Measurements from ENCODE around the gene CCDC195. TPM values are rescaled to one million over a fixed set of nuclear protein-coding genes. Genes with fewer than 3 reads are reported as not detected.

Gene CCDC195
- total and polyA plus RNA-seq, 12 donors, result not detected

GRCh38 chr2:224671731-224672130, 44.4 kb downstream of the CCDC195 start:
- Histone ChIP-seq H3K27me3 (no peaks in the 10 kb centered on the region), H3K4me1 (replicated peaks in 1 of 2) (no peaks in the 10 kb centered on the region), H3K4me3 (no peak overlapping the region), H3K27ac (no peak overlapping the region), H3K36me3 (replicated peaks in 1 of 2) (no peaks in the 10 kb centered on the region), H3K9me3 (replicated peaks in 1 of 3) (no peaks in the 10 kb centered on the region)
- intact Hi-C loops (cut with DNase I), result no loop called here
- 38 to 67% (median 44%) methylated on average over 1 of the region's 1 CpG for WGBS, 4 donors
- no peak for TF ChIP-seq POLR2A (IDR thresholded peaks at IDR 0.05)
- TF ChIP-seq, protein P1, sequence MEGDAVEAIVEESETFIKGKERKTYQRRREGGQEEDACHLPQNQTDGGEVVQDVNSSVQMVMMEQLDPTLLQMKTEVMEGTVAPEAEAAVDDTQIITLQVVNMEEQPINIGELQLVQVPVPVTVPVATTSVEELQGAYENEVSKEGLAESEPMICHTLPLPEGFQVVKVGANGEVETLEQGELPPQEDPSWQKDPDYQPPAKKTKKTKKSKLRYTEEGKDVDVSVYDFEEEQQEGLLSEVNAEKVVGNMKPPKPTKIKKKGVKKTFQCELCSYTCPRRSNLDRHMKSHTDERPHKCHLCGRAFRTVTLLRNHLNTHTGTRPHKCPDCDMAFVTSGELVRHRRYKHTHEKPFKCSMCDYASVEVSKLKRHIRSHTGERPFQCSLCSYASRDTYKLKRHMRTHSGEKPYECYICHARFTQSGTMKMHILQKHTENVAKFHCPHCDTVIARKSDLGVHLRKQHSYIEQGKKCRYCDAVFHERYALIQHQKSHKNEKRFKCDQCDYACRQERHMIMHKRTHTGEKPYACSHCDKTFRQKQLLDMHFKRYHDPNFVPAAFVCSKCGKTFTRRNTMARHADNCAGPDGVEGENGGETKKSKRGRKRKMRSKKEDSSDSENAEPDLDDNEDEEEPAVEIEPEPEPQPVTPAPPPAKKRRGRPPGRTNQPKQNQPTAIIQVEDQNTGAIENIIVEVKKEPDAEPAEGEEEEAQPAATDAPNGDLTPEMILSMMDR (IDR thresholded peaks at IDR 0.05), result no peak
- DNase-seq, result no peak

GRCh38 chr2:224670203-224670602, 46.0 kb downstream of the CCDC195 start:
- H3K4me1 ChIP-seq (replicated peaks in 1 of 2), result no peaks in the 10 kb centered on the region
- intact Hi-C loops (cut with DNase I), result no loop called here
- no peaks in the 10 kb centered on the region for H3K36me3 ChIP-seq (replicated peaks in 1 of 2)
- H3K27ac ChIP-seq, result no peak overlapping the region
- DNase-seq, result no peak
- no peaks in the 10 kb centered on the region for H3K27me3 ChIP-seq
- WGBS, 4 donors, result 86 to 96% (median 93%) methylated on average over 1 of the region's 1 CpG
- no peaks in the 10 kb centered on the region for H3K9me3 ChIP-seq (replicated peaks in 1 of 3)
- TF ChIP-seq, protein P1 (IDR thresholded peaks at IDR 0.05), result no peak
- TF ChIP-seq POLR2A (IDR thresholded peaks at IDR 0.05), result no peak
- no peak overlapping the region for H3K4me3 ChIP-seq

DNA sequence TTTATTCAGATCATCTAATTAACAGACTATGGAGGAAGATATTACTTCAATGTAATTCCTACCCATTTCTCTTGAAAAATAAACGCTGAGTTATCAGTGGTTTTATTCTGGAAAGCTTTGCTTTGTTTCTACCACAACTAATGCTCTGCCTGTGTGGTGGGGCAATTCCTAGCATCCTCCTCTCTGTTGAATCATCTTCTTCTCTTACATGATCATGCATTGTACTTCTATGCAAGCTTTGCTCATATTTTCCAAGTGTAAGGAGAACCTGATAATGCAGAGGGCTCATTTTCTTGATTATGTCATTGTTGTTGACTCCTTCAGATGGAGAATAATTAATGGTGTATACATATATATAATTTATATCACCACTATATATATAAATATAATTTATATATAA, 46.7 kb downstream of the CCDC195 start:
- Histone ChIP-seq H3K4me1 (replicated peaks in 1 of 2) (no peaks in the 10 kb centered on the region), H3K27ac (no peak overlapping the region), H3K36me3 (replicated peaks in 1 of 2) (no peaks in the 10 kb centered on the region), H3K9me3 (replicated peaks in 1 of 3) (no peaks in the 10 kb centered on the region), H3K4me3 (no peak overlapping the region), H3K27me3 (no peaks in the 10 kb centered on the region)
- intact Hi-C loops (cut with DNase I), result no loop called here
- DNase-seq, result no peak
- TF ChIP-seq POLR2A (IDR thresholded peaks at IDR 0.05), result no peak
- TF ChIP-seq, protein P1 (IDR thresholded peaks at IDR 0.05), result no peak
- 86 to 93% (median 92%) methylated on average over 1 of the region's 1 CpG for WGBS, 4 donors

DNA sequence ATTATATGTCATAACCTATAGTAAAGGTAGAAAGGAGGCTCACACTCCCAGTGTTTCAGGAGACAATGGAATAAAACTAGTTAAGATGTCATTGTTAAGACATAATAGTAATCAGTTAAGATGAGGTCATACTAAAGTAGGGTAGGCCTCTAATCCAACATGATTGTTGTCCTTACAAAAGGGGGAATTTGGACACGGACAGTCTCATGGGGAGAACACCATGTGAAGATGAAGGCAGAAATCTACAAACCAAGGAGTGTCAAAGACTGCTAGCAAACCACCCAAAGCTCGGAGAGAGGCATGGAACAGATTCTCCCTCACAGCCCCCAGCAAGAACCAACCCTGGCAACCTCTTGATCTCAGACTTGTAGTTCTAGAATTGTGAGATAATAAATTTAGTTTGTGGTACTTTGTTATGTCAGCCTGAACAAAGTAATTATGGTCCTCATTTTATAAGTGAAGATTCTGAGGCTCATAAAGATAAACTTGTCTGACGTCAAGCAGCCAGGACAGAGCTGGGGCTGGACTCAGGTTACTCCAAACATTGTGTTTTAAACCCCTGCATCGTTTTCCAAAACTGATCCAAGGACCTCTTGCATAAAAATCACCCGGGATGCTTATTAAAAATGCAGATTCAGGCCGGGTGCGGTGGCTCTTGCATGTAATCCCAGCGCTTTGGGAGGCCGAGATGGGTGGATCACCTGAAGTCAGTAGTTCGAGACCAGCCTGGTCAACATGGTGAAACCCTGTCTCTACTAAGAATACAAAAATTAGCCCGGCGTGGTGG, 47.8 kb downstream of the CCDC195 start:
- no peak overlapping the region for H3K27ac ChIP-seq
- H3K4me1 ChIP-seq (replicated peaks in 1 of 2), result no peaks in the 10 kb centered on the region
- no peak for DNase-seq
- no peaks in the 10 kb centered on the region for H3K27me3 ChIP-seq
- no peaks in the 10 kb centered on the region for H3K9me3 ChIP-seq (replicated peaks in 1 of 3)
- H3K36me3 ChIP-seq (replicated peaks in 1 of 2), result no peaks in the 10 kb centered on the region
- WGBS, 4 donors, result 85 to 89% (median 87%) methylated on average over 12 of the region's 12 CpGs
- intact Hi-C loops (cut with DNase I), result no loop called here
- H3K4me3 ChIP-seq, result no peak overlapping the region
- no peak for TF ChIP-seq POLR2A (IDR thresholded peaks at IDR 0.05)
- TF ChIP-seq, protein P1 (IDR thresholded peaks at IDR 0.05), result no peak

Measured in adrenal gland (tissue), 12 donors.